Activated T-helper 1 cell treated with anti-CD3 and anti-CD28 coated beads, Interleukin-12 subunit alpha, Interleukin-12 subunit beta, Interleukin-2, Interleukin-4 antibody, amounts not matched to agents 30 ng/mL and 10 ng/mL and 1 ng/mL, durations not matched to agents 14 hours and 24 hours and 36 hours (primary cell): ENCODE measurements around the gene GSG1L2. TPM values are rescaled to one million over a fixed set of nuclear protein-coding genes. Genes with fewer than 3 reads are reported as not detected.

Experiments used
- DNase-seq: peaks from one replicate; pipeline ENCODE4 v3.0.0; 2021; ENCODE audit warnings: low spot score
- H3K27ac Mint-ChIP-seq: one replicate; pipeline ENCODE4 v1.8.0; 2021; ENCODE audit warnings: mild to moderate bottlenecking, mixed read lengths
- H3K27me3 Mint-ChIP-seq: one replicate; pipeline ENCODE4 v1.8.0; 2022; ENCODE audit warnings: mild to moderate bottlenecking, moderate library complexity, mixed read lengths; ENCODE audit not compliant: insufficient read depth
- H3K36me3 Mint-ChIP-seq: one replicate; pipeline ENCODE4 v1.8.0; 2021; ENCODE audit warnings: low read depth, mixed read lengths
- H3K4me1 Mint-ChIP-seq: one replicate; pipeline ENCODE4 v1.8.0; 2021; ENCODE audit warnings: low read depth, mixed read lengths
- H3K4me3 Mint-ChIP-seq: one replicate; pipeline ENCODE4 v1.8.0; 2021; ENCODE audit warnings: mild to moderate bottlenecking, moderate library complexity, mixed read lengths
- H3K9me3 Mint-ChIP-seq: one replicate; pipeline ENCODE4 v1.8.0; 2021; ENCODE audit warnings: mixed read lengths
- intact Hi-C: fragments of 100-400 bp; cut with micrococcal nuclease; formaldehyde crosslinking; loops from one replicate; pipeline ENCODE4 v1.15.1; 2024
- total RNA-seq: library from RNA; stranded (reverse); gene quantifications from 2 replicates; pipeline ENCODE4 v1.2.3, GENCODE V29; 2022

GSG1L2 gene
- total RNA-seq, 1 donor from 2014 or later: not detected

DNA sequence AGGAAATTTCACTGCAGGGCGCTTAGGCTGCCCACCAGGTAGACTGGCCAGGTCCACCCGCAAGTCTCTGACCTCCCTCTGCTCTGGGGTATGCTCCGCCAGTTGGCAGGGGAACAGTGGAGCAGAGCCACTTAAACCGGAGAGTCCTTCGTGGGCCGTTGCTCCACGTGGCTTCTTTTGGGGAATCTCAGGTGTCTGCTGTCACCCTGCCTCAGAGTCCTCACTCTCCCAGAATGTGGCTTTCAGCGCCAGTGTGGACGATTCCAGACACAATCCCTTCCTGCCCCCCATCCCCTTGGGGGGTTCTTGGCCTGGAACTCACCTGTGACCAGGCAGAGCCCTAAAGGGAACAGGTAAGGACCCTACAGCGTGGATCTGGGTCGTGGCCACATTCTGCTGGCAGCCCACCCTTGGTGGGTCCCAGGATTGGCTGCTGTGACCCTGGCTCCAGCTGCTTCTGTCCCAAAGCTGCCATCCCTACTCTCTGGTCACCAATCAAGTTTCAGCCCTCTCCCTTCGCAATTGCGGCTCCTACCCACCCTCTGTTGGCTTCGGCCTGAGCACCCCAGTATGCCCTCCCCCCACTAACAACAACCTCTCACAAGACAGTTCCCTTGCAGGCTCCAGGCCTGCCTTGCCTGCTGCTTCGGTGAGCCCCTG lies 52.7 kb downstream of the GSG1L2 start:
- Mint-ChIP-seq H3K4me3 (no peak overlapping the region), H3K4me1 (no peaks in the 10 kb centered on the region), H3K27me3 (no peaks in the 10 kb centered on the region), H3K9me3 (no peaks in the 10 kb centered on the region), H3K36me3 (no peaks in the 10 kb centered on the region), H3K27ac (no peak overlapping the region)
- intact Hi-C loops: no loop called here
- DNase-seq: no peak

DNA sequence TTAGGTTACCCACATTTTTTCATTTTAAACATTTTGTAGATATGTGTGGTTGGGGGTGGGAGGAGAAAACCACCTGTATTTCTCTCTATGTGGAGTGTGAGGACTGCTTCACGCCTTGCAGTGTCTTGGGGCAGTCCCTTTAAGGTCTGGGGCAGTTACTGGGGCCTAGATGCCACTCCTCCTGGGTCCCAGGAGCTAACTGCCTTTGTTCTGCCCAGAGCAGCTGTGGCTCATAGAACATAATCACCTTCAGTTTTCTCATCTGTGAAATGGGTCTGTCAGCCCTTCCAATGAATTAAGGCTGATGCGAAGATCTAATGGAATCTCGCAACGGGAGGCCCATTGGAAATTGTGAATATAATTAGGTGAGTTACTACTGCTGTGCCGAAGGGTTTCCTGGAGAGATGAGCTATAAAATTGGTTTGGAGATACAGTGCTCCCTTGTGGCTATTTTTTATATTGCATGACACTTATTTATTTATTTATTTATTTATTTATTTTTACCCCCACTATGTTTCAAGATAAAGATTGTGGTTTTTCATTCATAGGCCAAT lies 53.4 kb downstream of the GSG1L2 start:
- Mint-ChIP-seq H3K27me3 (peaks cover 2% of the 10 kb centered on the region), H3K27ac (no peak overlapping the region), H3K4me3 (no peak overlapping the region), H3K4me1 (no peaks in the 10 kb centered on the region), H3K36me3 (no peaks in the 10 kb centered on the region), H3K9me3 (no peaks in the 10 kb centered on the region)
- no peak for DNase-seq
- intact Hi-C loops: no loop called here

DNA sequence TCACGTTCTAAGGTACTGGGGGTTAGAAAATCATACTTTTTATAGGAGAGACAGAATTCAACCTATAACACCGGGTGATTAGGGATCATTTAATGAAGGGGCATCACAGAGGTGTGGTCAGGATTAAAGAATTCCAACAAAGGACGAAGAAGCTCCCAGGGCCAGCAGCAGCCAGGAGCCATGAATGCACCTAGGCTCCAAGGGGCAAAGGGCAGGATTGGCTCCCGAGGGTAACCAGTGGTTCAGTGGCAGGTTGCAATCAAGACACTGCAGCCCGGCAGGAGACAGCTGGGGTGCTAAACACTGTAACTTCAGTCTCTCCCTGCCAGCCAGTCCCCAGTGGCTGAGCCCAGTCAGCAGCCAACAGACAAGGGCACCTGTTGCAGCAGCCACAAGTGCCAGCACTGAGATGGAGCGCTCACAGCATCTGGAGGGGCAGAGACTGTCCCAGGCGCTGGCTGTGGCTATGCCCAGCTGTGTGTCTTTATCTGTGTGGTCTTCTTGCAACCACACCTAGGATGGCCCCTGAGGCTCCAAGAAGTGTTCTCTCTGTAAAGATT lies 54.4 kb downstream of the GSG1L2 start:
- intact Hi-C loops: no loop called here
- Mint-ChIP-seq H3K27me3 (peaks cover 2% of the 10 kb centered on the region), H3K36me3 (no peaks in the 10 kb centered on the region), H3K4me3 (no peak overlapping the region), H3K4me1 (no peaks in the 10 kb centered on the region), H3K27ac (no peak overlapping the region), H3K9me3 (no peaks in the 10 kb centered on the region)
- no peak for DNase-seq

DNA sequence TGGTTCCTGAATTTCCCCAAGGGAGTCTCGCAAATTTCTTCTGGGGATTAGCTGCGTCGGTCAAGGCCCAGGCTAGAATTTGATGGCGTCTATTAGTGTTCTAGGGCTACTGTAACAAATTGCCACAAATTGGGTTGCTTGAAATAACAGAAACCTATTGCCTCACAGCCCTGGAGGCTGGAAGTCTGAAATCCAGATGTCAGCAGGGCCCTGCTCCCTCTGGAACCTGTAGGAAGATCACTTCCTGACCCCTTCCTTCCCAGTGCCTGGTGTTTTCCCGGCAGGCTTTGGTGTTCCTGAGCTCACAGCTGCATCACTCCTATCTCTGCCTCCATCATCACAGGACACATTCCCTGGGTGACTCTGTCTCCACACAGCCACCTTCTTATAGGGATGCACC lies 54.9 kb downstream of the GSG1L2 start:
- no peak for DNase-seq
- Mint-ChIP-seq H3K27me3 (peaks cover 2% of the 10 kb centered on the region), H3K9me3 (no peaks in the 10 kb centered on the region), H3K4me3 (no peak overlapping the region), H3K36me3 (no peaks in the 10 kb centered on the region), H3K27ac (no peak overlapping the region), H3K4me1 (no peaks in the 10 kb centered on the region)
- intact Hi-C loops: no loop called here

DNA sequence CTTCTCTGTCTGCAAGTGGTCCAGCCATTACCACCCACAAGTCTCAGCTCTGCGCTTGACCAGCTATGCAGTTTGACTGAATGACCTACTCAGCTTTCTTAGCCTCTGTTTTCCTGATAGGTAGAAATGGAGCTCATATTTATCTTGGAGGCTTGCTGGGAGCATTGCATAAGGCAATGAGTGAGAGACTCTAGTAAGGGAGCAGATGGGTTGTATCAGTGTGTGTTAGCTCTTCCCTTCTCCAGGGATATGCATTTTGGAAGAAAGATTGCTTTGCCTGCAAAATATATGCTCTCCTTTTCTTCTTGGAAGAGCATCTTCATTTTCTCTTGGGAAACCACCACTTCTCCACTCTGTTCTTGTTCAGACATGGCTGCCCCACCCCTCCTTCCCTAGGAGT lies 56.6 kb downstream of the GSG1L2 start:
- intact Hi-C loops: no loop called here

DNA sequence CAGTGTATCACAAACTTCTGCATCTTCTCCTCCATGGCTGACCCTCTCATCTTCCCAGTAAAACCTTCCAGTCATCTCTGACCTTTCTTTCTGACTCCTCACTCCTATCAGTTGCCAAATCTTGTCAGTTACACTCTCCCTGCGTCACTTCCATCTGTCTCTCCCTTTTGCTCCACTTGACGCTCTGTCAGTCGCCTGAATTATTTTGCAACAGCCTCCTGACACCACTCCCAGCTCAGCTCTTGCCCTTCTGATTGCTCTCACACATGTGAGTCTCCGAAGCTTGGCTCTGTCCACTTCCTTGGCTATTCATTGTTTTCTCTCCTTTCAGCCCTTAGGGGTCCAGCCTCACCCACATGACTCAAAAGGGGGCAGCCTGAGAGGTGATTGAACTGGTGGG lies 58.2 kb downstream of the GSG1L2 start:
- no peaks in the 10 kb centered on the region for H3K36me3 Mint-ChIP-seq
- H3K9me3 Mint-ChIP-seq: no peaks in the 10 kb centered on the region
- intact Hi-C loops: no loop called here
- H3K4me1 Mint-ChIP-seq: no peaks in the 10 kb centered on the region
- no peak overlapping the region for H3K4me3 Mint-ChIP-seq
- no peak overlapping the region for H3K27ac Mint-ChIP-seq
- H3K27me3 Mint-ChIP-seq: peaks cover 2% of the 10 kb centered on the region
- DNase-seq: no peak

More for the DNA sequence above, 56.6 kb downstream of the GSG1L2 start:
- no peak overlapping the region for H3K27ac Mint-ChIP-seq
- no peaks in the 10 kb centered on the region for H3K36me3 Mint-ChIP-seq
- DNase-seq: no peak
- H3K4me1 Mint-ChIP-seq: no peaks in the 10 kb centered on the region
- no peak overlapping the region for H3K4me3 Mint-ChIP-seq
- H3K9me3 Mint-ChIP-seq: no peaks in the 10 kb centered on the region
- H3K27me3 Mint-ChIP-seq: peaks cover 2% of the 10 kb centered on the region

DNA sequence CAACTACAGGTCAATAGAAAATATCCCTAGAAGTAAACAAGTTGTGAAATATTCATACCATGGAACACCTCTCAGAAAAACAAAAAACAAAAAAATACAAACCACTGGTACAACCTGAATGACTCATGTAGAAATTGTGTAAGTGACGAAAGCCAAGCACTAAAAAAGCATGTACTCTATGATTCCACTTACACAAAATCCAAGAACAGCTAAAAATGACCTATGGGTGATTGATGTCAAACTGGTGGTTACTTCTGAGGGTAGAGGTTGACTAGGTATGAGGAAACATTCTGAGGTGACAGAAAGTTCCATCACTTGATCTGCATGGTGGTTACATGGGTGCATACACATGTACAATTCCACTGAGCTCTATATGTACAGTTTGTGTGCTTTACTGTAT lies 61.6 kb downstream of the GSG1L2 start:
- Mint-ChIP-seq H3K27ac (no peak overlapping the region), H3K4me1 (no peaks in the 10 kb centered on the region), H3K27me3 (peaks cover 2% of the 10 kb centered on the region), H3K9me3 (no peaks in the 10 kb centered on the region), H3K4me3 (no peak overlapping the region), H3K36me3 (no peaks in the 10 kb centered on the region)
- intact Hi-C loops: no loop called here
- DNase-seq: no peak

DNA sequence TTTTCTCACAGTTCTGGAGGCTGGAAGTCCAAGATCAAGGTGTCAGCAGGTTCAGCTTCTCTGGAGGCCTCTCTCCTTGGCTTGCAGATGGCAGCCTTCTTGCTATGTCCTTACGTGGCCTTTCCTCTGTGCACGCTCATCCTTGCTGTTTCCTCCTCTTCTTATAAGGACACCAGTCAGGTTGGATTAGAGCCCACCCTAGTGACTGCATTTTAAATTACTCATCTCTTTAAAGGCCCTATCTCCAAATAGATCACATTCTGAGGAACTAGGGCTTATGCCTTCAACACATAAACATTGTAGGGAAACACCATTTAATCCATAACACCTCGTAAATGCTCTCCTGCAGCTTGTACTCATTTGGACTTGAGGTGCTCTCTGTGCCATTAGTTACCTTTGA lies 66.8 kb downstream of the GSG1L2 start:
- peaks cover 4% of the 10 kb centered on the region for H3K27me3 Mint-ChIP-seq
- DNase-seq: no peak
- no peaks in the 10 kb centered on the region for H3K9me3 Mint-ChIP-seq
- H3K4me1 Mint-ChIP-seq: no peaks in the 10 kb centered on the region
- intact Hi-C loops: no loop called here
- no peaks in the 10 kb centered on the region for H3K36me3 Mint-ChIP-seq
- H3K27ac Mint-ChIP-seq: no peak overlapping the region
- no peak overlapping the region for H3K4me3 Mint-ChIP-seq

Other genes with a start within 250 kb of the GSG1L2 start
- 45.4 and 47.2 TPM in 2 replicates for gene STX8, start 246.3 kb downstream of the GSG1L2 start, total RNA-seq
- gene CFAP52, start 245.4 kb downstream of the GSG1L2 start, total RNA-seq: not detected in 2 replicates
- gene USP43, start 176.6 kb downstream of the GSG1L2 start, total RNA-seq: not detected in 2 replicates
- not detected in 2 replicates for gene DHRS7C, start 30.5 kb downstream of the GSG1L2 start, total RNA-seq
- gene GLP2R, start 3.8 kb upstream of the GSG1L2 start, total RNA-seq: not detected in 2 replicates
- not detected in 2 replicates for gene RCVRN, start 83.2 kb upstream of the GSG1L2 start, total RNA-seq